Measurements from ENCODE around the gene WFS1.
A peak's percentile ranks its signal among the peaks of the same experiment; 100 is the strongest.

WFS1 gene

DNA sequence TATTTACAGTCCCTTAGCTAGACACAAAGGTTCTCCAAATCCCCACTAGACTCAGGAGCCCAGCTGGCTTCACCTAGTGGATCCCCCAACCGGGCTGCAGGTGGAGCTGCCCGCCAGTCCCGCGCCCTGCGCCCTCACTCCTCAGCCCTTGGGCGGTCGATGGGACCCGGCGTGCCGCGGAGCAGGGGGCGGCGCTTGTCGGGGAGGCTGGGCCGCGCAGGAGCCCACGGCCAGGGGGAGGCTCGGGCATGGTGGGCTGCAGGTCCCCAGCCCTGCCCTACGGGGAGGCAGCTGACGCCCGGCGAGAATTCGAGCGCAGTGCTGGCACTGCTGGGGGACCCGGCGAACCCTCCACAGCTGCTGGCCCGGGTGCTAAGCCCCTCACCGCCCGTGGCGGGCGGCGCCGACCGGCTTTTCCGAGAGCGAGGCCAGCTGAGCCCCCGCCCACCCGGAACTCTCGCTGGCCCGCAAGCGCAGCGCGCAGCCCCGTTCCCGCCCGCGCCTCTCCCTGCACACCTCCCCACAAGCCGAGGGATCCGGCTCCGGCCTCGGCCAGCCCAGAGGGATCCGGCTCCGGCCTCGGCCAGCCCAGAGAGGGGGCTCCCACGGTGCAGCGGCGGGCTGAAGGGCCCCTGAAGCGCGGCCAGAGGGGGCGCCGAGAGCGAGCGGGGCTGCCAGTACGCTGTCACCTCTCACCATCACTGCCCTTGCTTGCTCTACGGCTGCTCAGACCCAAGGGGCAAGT, 39.4 kb downstream of the WFS1 start:
- no peak for TF ChIP-seq RAD21 (IDR thresholded peaks at IDR 0.05; ENCODE audit: low read depth)
- TF ChIP-seq, protein P1, sequence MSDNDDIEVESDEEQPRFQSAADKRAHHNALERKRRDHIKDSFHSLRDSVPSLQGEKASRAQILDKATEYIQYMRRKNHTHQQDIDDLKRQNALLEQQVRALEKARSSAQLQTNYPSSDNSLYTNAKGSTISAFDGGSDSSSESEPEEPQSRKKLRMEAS (IDR thresholded peaks at IDR 0.05), result peak; percentile 59; the same call in 1 of the 2 replicates
- TF ChIP-seq CEBPB (IDR thresholded peaks at IDR 0.05), result no peak
- no peak for TF ChIP-seq ZBTB7A (IDR thresholded peaks at IDR 0.05; ENCODE audit: low read depth)
- TF ChIP-seq NFIC (IDR thresholded peaks at IDR 0.05), result no peak

GRCh38 chr4:6309777-6310176, 40.1 kb downstream of the WFS1 start:
- no peak for TF ChIP-seq CEBPB (IDR thresholded peaks at IDR 0.05)
- TF ChIP-seq ZBTB7A (IDR thresholded peaks at IDR 0.05; ENCODE audit: low read depth), result no peak
- TF ChIP-seq TEAD4 (IDR thresholded peaks at IDR 0.05), result no peak
- no peak for TF ChIP-seq CREB1 (IDR thresholded peaks at IDR 0.05; ENCODE audit: low read depth)
- no peak for TF ChIP-seq EGR1 (IDR thresholded peaks at IDR 0.05)
- no peak for TF ChIP-seq EP300 (IDR thresholded peaks at IDR 0.05; ENCODE audit: borderline replicate concordance)
- no peak for TF ChIP-seq NFIC (IDR thresholded peaks at IDR 0.05)
- no peak for TF ChIP-seq TAF1 (IDR thresholded peaks at IDR 0.05; ENCODE audit: low read depth)
- TF ChIP-seq, protein P2, sequence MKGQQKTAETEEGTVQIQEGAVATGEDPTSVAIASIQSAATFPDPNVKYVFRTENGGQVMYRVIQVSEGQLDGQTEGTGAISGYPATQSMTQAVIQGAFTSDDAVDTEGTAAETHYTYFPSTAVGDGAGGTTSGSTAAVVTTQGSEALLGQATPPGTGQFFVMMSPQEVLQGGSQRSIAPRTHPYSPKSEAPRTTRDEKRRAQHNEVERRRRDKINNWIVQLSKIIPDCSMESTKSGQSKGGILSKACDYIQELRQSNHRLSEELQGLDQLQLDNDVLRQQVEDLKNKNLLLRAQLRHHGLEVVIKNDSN (IDR thresholded peaks at IDR 0.05), result no peak
- no peak for TF ChIP-seq FOXM1 (IDR thresholded peaks at IDR 0.05; ENCODE audit: borderline replicate concordance, low read depth)
- TF ChIP-seq TCF12 (IDR thresholded peaks at IDR 0.05; ENCODE audit: low read depth), result no peak
- TF ChIP-seq YY1 (IDR thresholded peaks at IDR 0.05; ENCODE audit: low read depth), result no peak
- no peak for TF ChIP-seq RAD21 (IDR thresholded peaks at IDR 0.05; ENCODE audit: low read depth)
- TF ChIP-seq, protein P3, sequence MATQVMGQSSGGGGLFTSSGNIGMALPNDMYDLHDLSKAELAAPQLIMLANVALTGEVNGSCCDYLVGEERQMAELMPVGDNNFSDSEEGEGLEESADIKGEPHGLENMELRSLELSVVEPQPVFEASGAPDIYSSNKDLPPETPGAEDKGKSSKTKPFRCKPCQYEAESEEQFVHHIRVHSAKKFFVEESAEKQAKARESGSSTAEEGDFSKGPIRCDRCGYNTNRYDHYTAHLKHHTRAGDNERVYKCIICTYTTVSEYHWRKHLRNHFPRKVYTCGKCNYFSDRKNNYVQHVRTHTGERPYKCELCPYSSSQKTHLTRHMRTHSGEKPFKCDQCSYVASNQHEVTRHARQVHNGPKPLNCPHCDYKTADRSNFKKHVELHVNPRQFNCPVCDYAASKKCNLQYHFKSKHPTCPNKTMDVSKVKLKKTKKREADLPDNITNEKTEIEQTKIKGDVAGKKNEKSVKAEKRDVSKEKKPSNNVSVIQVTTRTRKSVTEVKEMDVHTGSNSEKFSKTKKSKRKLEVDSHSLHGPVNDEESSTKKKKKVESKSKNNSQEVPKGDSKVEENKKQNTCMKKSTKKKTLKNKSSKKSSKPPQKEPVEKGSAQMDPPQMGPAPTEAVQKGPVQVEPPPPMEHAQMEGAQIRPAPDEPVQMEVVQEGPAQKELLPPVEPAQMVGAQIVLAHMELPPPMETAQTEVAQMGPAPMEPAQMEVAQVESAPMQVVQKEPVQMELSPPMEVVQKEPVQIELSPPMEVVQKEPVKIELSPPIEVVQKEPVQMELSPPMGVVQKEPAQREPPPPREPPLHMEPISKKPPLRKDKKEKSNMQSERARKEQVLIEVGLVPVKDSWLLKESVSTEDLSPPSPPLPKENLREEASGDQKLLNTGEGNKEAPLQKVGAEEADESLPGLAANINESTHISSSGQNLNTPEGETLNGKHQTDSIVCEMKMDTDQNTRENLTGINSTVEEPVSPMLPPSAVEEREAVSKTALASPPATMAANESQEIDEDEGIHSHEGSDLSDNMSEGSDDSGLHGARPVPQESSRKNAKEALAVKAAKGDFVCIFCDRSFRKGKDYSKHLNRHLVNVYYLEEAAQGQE (IDR thresholded peaks at IDR 0.05; ENCODE audit: low read depth), result no peak
- TF ChIP-seq, protein P1 (IDR thresholded peaks at IDR 0.05), result no peak

GRCh38 chr4:6313216-6313615, 43.6 kb downstream of the WFS1 start:
- TF ChIP-seq EGR1 (IDR thresholded peaks at IDR 0.05) (no peak), YY1 (IDR thresholded peaks at IDR 0.05; ENCODE audit: low read depth) (no peak), NFIC (IDR thresholded peaks at IDR 0.05) (no peak), TAF1 (IDR thresholded peaks at IDR 0.05; ENCODE audit: low read depth) (no peak), ZBTB7A (IDR thresholded peaks at IDR 0.05; ENCODE audit: low read depth) (no peak), RAD21 (IDR thresholded peaks at IDR 0.05; ENCODE audit: low read depth) (no peak), CREB1 (IDR thresholded peaks at IDR 0.05; ENCODE audit: low read depth) (no peak), TCF12 (IDR thresholded peaks at IDR 0.05; ENCODE audit: low read depth) (no peak), EP300 (IDR thresholded peaks at IDR 0.05; ENCODE audit: borderline replicate concordance) (no peak), CEBPB (IDR thresholded peaks at IDR 0.05) (no peak), FOXM1 (IDR thresholded peaks at IDR 0.05; ENCODE audit: borderline replicate concordance, low read depth) (no peak), TEAD4 (IDR thresholded peaks at IDR 0.05) (no peak)
- TF ChIP-seq, protein P1 (IDR thresholded peaks at IDR 0.05), result no peak
- TF ChIP-seq, protein P2 (IDR thresholded peaks at IDR 0.05), result no peak
- TF ChIP-seq, protein P3 (IDR thresholded peaks at IDR 0.05; ENCODE audit: low read depth), result no peak

GRCh38 chr4:6316461-6317003, 46.9 kb downstream of the WFS1 start:
- TF ChIP-seq, protein P2 (IDR thresholded peaks at IDR 0.05), result no peak
- TF ChIP-seq TEAD4 (IDR thresholded peaks at IDR 0.05) (no peak), YY1 (IDR thresholded peaks at IDR 0.05; ENCODE audit: low read depth) (no peak), CEBPB (IDR thresholded peaks at IDR 0.05) (no peak), CREB1 (IDR thresholded peaks at IDR 0.05; ENCODE audit: low read depth) (no peak), FOXM1 (IDR thresholded peaks at IDR 0.05; ENCODE audit: borderline replicate concordance, low read depth) (no peak), EGR1 (IDR thresholded peaks at IDR 0.05) (no peak), EP300 (IDR thresholded peaks at IDR 0.05; ENCODE audit: borderline replicate concordance) (no peak), NFIC (IDR thresholded peaks at IDR 0.05) (no peak), RAD21 (IDR thresholded peaks at IDR 0.05; ENCODE audit: low read depth) (no peak), ZBTB7A (IDR thresholded peaks at IDR 0.05; ENCODE audit: low read depth) (no peak), TAF1 (IDR thresholded peaks at IDR 0.05; ENCODE audit: low read depth) (no peak), TCF12 (IDR thresholded peaks at IDR 0.05; ENCODE audit: low read depth) (no peak)
- TF ChIP-seq, protein P1 (IDR thresholded peaks at IDR 0.05), result no peak
- TF ChIP-seq, protein P3 (IDR thresholded peaks at IDR 0.05; ENCODE audit: low read depth), result no peak
